ENCODE data around the gene SLIT1.

DNA sequence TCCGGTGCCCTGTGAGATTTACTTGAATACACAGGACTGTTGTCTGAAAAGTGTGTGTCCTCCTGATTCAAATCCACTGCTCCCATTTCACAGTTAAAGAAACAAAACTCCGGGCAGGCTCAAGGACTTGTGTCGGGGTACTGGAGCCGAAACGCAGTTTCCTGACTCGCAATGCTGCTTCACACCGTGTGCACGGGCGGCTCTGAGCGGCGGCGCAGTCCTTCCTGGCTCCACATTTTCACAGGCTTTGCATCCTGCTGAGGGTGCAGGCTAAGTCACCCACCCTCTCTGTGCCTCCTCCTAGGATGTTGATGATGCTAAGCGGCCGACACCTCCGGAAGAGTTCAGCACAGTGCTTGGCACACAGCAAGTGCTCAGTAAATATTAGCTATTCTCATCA, 65.4 kb downstream of the SLIT1 start:
- TF ChIP-seq, protein P1, sequence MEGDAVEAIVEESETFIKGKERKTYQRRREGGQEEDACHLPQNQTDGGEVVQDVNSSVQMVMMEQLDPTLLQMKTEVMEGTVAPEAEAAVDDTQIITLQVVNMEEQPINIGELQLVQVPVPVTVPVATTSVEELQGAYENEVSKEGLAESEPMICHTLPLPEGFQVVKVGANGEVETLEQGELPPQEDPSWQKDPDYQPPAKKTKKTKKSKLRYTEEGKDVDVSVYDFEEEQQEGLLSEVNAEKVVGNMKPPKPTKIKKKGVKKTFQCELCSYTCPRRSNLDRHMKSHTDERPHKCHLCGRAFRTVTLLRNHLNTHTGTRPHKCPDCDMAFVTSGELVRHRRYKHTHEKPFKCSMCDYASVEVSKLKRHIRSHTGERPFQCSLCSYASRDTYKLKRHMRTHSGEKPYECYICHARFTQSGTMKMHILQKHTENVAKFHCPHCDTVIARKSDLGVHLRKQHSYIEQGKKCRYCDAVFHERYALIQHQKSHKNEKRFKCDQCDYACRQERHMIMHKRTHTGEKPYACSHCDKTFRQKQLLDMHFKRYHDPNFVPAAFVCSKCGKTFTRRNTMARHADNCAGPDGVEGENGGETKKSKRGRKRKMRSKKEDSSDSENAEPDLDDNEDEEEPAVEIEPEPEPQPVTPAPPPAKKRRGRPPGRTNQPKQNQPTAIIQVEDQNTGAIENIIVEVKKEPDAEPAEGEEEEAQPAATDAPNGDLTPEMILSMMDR (IDR thresholded peaks at IDR 0.05) = no peak
- no peak for TF ChIP-seq POLR2A (IDR thresholded peaks at IDR 0.05)
